ENCODE measurements around the gene DHRS2.

DNA sequence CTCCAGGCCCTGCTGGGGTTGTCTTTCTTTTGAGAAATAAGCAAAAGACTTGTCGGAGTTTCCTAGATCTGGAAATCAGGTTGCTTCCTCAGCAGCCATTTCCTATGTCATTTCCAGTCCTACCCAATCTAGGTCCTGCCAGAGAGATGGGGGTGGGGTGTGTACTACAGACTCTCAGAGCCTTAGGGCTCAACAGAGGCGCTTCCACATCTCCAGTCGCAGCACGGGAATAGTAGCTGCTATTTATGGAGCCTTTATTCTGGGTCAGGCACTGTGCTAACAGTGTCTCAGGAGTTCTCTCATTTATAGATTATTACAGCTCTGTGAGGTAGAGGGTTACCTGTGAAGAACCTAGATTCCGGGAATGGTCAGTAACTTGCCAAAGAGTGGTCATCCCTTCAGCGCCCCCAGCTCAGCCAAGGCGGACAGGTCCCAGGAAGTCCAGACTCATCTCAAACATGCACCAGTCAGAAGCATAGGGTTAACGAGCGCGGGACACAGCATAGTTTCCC lies 21.9 kb downstream of the DHRS2 start:
- TF ChIP-seq, protein P1, sequence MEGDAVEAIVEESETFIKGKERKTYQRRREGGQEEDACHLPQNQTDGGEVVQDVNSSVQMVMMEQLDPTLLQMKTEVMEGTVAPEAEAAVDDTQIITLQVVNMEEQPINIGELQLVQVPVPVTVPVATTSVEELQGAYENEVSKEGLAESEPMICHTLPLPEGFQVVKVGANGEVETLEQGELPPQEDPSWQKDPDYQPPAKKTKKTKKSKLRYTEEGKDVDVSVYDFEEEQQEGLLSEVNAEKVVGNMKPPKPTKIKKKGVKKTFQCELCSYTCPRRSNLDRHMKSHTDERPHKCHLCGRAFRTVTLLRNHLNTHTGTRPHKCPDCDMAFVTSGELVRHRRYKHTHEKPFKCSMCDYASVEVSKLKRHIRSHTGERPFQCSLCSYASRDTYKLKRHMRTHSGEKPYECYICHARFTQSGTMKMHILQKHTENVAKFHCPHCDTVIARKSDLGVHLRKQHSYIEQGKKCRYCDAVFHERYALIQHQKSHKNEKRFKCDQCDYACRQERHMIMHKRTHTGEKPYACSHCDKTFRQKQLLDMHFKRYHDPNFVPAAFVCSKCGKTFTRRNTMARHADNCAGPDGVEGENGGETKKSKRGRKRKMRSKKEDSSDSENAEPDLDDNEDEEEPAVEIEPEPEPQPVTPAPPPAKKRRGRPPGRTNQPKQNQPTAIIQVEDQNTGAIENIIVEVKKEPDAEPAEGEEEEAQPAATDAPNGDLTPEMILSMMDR (IDR thresholded peaks at IDR 0.05; ENCODE audit: low read length), result no peak
- TF ChIP-seq EZH2 (IDR thresholded peaks at IDR 0.05; ENCODE audit: borderline replicate concordance, low read length), result no peak
